Amniotic stem cell (primary cell): ENCODE results near the gene ADCY3.
"Not testable (repeated sequence)": the region's sequence is repeated elsewhere in the genome, so short reads cannot be mapped to it uniquely, and the experiment has no call there.

ENCODE experiments used
- DNase-seq: peaks from one replicate; lab custom pipeline; 2025; lab: John Stamatoyannopoulos, UW

The ADCY3 gene

DNA sequence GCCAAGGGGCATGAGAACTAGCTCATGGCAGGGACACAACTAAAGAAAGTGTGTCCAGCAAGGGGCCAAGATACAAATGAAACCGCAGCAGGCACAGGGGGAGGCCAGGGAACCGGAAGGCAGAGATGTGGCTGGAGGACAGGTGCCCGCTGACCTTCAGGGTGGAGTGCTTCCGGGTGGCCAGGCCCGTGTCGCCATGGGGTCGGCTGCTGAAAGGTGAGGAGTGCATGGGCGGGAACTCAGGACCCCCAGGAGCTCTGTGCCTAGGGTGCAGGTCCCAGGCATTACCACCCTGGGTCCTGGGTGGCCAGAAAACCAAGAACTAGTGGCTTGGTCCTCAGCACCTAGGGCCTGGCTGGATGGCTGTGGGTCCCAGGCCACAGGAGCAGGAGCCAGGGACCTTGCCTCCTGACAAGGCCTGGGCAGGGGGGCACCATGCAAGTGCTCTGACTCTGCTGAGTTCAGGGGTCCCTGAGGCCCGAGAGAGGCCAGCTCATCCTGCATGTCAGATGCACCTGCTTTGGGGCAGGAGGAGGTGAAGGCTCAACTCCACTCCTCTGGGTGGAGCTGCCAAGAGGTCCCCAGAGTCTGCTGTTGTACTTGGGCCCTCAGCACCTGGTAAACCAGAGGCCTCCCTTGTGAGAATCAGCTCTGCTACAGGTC is 75.9 kb downstream of the ADCY3 start:
- DNase-seq, result no peak

DNA sequence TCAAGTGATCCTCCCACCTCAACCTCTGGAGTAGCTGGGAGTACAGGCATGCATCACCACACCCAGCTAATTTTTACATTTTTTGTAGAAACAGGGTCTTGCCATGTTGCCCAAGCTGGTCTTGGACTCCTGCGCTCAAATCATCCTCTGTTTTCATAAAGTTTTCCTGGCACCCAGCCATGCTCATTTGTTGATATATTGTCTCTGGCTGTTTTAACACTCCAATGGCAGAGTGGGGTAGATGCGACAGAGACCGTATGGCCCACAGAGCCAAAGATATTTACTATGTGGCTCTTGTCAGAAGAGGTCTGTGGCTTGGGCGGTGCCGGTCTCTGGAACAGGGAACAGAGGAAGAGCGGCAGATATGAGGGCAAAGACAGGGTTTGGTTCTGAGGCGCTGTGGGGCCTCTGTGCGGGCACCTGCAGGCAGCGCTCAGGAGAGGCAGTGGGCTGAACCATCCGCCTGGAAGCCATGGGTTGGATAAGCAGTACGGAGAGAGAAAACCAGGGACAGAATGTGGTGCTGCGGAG is 76.6 kb downstream of the ADCY3 start:
- no peak for DNase-seq

DNA sequence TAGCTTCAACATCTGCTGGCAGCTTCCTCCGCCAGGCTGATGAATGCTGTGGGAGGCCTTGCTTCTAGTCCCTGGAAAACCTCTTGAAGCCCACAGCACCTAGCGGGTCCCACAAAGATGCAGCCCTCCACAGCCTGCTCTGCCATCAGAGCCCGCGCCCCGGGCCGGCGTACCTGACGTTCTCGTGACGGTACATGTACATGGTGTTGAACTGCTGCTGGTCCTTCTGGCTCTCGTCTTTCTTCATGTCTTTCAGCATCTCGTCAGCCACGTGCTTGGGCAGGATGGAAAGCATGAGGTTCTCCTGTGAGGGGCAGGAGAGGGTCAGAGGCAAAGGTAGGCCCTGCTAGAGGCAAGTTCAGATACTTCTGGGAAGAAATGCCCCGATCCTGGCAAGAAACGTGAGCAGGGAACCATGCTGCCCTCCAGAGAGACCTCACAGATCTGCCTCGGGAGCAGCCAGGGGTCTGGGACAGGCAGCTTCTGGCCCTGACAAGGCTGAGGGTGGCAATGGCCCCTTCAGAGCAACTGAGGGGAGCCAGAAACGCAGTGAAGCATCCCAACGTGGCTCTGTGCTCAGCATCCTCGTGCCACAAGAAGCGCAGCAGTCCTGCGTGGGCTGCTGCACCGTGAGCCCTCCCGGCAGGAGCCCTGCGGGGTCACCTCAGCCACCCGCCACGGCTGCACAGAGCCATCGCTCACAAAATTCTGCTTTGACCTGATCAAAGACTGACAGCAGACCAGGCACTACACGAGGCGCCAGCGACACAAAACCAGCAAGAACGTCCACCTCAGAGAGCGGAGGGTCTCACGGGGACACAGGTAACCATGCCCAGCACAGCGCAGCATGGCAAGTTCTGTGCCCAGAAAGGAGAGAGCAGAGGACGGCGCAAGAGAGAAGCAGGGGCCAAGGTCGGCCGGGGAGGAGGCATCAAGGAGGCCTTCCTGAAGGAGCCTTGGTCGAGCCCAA is 77.7 kb downstream of the ADCY3 start:
- DNase-seq, result no peak

DNA sequence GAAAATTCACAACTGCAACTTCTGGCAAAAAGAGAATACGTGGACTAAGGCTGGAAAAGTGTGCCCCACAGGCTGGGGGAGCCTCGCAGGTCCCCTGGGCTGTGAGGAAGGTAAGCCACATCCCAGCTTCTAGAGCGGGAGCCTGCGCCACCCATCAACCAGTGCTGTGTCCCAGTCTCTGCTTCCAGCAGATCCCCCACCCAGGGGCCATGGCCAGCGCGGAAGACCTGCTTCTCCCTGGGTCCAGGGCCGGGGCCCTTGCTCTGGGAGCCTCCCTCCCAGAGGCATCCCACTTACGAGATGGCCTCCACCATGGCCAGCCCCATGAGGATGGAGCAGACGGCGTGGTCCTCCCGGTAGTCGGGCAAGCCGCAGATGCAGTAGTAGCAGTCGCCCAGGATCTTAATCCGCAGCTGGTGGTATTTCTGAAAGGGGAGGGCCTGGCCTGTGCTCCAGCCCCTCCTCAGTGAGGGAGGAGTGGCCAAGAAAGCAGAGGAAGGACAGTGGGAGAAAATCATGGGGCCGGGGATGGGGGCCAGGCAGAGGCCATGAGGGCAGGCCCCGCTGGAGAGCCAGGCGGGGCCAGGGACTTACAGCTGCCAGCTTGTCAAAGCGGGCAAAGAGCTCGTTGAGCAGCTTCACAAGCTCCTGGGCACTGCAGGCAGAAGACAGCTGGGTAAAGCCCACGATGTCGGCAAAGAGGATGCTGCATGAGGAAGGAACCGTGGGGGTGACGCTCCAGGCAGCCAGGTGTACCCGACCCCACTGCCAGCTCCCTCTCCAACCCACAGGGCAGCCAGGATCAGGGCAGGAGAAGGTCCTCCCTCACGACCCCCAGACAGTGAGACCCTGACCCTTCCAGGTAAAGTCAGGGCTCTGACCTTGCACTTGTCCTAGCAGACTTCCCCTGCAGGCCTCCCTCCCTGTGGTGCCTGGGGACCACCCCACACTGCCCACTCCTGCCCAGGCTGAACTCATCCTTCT is 78.8 kb downstream of the ADCY3 start:
- no peak for DNase-seq

DNA sequence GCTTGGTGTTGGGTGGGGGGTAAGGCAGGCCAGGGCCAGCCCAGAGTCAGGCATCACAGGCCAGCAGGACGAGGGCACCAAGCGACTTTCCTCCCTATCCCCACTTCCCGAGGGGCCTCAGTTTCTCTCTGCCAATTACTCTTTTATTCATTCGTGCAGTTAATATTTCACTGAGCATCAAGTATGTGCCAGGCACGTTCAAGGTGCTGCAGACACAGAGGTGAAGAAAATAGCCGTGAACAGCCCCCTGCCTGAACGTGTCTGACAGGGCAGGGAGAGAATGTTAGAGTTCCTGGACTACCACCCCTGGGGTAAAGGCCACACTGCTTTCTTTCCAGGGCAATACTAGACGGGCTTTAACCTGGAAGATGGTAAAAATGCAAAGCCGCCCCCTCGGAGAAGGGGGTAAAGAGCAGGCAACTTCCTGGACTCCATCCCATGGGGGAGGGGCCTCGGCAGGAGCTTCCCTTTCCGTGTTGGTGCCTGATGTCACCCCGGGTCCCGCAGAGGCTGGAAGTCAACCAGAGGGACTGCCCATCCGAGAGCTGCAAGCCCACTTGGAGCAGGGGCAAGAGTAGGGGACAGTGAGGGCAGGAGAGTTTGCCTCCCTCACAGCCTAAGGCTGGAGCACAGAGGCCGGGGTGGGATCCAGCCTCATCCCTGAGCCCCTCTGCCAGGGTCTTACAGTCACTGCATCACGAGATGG is 79.7 kb downstream of the ADCY3 start:
- no peak for DNase-seq

DNA sequence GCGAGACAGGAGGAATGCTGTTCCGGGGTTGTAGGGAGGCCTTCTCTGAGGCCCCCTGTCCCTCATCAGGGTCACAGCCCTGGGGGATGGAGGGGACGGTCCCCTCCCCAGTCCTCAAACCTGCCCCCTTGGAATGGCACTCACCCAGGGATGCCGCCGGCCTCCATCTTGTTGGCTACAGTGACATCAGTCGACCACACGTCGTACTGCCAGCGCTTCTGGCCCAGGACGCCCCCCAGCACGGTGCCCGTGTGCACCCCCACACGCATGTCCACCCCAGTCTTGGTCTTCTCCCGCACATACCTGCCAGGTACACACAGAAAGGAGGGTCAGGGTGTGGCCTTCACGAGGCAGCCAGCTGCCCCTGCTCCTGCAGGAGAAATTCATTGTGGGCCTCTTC is 80.3 kb downstream of the ADCY3 start:
- DNase-seq, result no peak

DNA sequence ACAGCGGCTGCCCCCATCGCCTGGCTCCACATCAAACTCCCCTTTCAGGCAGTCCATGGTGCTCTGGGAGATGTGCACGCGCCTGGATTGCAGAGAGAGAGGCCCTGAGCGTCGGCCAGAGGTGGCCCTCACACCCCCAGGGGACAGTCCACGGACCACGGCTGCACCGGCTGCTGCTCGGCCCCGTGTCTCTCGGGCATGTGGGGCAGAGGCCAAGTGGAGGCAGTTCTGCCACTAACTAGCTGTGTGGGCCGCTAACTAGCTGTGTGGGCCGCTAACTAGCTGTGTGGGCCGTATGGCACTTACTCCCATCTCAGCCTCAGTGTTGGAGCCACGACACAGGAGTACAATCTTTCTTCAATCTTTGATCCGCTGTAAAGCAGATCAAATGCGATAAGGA is 81.5 kb downstream of the ADCY3 start:
- no peak for DNase-seq

DNA sequence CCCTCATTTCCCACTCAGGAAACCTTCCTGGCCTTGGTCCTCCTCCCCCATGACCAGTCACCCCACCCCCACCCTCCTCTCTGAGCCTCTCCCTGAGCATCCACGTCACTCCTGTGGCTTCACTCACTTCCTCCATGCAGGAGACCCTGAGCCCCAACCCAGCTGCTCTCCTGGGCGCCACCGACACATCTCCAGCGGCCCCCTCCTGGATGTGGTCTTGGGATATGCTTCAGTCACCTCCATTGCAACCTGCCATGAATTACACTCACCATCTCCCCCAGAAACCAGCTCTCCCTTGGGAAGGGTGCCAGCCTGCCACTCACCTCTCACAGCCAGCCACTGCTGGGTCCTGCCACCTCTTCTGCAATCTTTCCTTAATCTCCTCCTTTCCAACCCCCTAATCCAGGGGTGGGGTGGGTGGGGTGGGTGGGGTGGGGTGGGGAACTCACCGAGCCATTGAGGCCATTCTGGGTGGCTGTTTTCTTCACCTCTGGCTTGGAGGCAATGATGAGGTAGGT is 82.0 kb downstream of the ADCY3 start:
- DNase-seq, result no peak

DNA sequence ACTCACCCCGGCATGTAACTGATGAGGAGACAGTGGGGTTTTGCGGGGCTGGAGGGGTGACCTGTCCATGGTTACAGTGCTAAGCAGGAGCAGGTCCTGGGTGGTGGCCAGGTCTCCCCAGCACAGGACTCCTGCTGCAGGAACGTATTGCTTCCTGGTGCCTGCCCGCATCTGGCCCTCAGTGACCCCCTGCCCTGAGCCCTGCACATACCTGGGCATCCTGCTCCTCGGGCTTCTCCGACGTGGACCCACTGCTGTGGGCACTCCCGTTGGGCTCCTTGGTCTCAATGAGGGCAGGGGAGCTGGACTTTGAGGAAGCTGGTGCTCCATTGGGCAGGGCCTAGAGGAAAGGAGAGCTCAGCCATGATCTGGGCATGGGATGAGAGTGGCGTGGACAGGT is 83.3 kb downstream of the ADCY3 start:
- no peak for DNase-seq

DNA sequence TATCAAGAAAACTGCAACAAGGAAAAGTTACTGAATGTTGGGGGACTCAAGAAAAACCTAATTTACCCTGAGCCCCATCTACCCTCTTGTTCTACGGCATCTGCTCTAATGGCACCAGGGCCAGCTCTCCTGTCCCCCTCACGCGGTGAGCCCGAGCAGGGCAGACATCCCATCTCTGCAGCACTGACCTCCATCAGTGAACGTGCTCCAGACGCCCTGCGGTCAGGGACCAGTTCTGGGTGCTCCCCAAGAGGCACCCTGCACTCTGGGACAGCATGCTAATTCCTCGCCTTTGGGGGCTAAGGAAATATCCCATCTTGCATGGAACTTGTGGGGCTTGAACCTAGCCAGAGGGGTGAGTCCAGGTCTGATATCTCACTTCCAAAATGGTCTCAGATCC is 83.8 kb downstream of the ADCY3 start:
- no peak for DNase-seq

DNA sequence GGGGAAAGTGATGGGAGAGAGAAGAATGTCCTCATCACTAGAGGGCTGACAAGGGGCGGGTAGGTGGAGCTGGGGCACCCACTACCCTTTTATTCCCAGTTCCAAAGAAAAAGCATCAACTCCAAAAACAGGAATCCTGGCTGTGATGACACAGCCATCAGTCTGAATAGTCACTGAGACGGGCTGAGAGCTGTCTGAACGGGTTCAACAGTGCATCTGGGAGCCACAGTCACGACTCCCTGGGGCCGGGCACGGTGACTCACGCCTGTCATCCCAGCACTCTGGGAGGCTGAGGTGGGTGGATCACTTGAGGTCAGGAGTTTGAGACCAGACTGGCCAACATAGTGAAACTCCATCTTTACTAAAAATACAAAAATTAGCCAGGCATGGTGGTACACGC is 84.6 kb downstream of the ADCY3 start:
- not testable (repeated sequence) for DNase-seq

DNA sequence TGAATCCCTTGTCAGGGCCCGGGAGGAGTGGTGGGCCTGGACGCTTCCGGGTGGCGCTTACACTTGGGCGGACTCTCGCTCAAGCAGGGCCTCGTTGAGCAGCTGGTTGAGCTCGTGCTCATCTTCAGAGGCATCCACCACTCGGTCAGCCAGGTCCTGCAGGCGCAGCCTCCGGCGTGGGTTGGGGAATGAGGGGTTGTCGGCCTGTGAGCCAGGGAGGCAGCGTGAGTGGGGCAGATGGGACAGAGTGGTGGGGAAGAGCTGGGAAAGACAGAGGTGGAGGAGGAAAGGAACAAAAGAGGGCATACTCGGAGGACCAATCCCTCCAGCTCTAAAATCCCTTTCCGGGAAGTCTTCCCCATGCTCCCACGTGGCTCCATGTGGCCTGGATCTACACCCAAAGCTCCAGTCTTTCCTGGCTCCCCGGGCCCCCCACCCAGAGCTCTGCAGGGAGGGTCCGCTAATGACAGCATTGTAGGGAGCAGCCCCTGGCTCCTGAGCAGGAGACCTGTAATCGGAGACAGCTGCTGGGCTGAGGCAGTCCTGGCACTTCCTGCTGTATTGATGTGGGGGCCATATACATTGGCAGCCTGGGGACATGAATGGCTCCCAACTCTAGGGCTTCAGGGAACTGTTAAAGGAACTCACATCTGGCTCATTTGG is 85.2 kb downstream of the ADCY3 start:
- DNase-seq, result no peak

DNA sequence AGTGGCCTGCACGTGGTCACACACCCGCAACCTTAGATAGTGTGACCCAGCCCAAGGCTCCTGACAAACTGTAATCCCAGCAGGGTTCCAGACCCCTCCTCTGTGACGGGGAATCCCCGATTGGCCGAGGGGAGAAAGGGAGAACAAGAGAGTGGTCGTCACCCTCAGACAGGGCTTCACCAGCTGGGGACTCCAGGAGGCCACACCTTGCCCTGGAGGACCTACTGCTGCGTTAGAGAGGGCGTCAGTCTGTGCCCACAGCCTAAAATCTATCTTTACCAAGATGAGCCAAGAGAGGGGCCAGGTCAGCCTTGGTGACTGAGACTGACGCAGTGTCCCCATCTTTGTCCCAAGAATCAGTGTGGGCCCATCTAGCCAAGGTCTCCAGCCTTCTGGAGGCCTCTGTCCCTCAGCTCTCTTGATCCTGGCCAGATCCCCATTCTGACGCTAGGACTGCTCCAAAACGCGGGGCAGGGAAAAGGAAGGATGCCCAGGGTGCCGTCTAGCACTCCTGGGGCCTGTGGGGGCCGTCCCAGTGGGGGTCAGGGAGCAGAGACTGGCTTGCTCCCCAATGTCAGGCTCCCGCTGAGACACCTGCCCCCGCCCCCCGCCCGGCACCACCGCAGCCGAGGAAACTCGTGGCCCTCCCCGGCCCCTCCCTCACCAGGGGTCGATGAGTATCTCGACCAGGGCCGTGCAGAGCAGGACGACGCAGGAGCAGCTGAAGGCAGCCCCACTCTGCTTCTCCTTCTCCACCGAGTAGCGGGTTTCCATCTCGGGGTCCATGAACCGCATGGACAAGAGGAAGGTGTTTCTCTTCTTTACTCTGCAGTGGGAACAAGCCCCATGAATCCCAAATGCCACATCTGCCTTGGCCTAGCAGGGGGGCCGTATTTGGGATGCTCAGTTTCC is 86.0 kb downstream of the ADCY3 start:
- DNase-seq, result no peak

DNA sequence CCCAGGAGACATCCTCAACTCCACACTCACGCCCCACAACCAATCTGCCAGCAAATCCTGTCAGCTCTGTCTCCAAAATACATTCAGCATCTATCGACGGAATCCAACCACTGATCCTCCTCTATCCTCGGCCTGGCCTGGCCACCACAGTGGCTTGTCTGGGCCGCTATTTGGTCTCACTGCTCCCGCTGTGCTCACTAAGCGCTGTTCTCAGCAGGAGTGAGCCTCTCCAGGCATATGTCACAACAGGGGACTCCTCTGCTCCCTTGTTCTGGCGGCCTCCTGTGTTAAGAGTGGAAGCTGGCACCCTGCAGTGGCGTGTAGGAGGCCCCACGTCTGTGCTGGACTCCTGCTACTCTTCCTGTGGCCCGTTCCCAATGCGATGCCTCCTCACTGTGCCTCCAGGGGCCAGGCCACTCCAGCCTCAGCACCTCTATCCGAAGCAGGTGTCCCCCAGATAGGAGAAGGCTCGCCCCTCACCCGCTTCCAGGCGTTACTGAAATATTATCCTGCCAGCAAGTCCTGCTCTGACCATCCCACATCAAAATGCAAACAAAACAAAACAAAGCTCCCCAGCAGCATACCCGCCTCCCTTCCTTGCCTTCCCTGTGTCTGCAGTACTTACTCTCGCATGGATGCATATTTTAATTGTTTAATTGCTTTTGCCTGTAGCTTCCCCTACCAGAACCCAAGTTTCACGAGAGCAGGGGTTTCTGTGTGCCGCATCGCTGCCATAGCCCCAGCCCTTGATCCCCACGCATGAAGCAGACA is 86.9 kb downstream of the ADCY3 start:
- no peak for DNase-seq

DNA sequence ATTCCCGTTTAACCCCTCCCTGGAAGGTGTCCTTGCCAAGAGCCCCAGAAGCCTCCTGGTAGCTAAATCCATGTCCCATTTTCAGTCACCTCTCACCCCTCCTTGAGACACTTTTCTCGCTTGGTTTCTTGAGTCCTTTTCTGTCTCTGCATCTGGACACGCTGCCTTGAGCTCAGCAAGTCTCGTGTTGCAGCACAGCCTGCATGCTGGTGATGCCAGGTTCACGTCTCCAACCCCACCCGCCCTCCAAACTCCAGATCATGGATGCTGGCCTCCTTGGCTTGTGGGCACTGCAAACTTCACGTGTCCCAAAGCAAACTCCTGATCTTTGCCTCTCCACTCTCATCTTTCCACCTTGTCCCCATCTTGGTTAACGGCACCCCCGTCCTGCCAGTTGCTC is 87.5 kb downstream of the ADCY3 start:
- DNase-seq, result no peak

DNA sequence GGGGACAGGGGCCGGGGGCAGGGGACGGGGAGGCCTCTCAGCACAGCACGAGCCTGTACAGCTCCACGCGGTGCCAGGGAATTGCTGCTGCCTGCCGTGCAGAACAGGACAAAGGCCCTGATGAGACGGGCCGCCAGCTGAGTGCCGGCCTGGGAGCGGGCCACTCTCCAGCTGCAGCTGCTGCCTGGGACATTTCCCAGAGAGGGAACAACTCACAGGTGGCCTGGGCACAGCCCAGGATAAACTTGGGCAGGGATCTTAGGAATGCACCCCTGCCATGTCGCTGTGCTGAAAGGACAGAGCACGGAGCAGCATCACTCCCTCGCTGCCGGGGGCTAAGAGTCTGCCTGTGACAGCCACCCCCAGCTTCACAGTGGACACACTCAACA is 88.0 kb downstream of the ADCY3 start:
- DNase-seq, result no peak

DNA sequence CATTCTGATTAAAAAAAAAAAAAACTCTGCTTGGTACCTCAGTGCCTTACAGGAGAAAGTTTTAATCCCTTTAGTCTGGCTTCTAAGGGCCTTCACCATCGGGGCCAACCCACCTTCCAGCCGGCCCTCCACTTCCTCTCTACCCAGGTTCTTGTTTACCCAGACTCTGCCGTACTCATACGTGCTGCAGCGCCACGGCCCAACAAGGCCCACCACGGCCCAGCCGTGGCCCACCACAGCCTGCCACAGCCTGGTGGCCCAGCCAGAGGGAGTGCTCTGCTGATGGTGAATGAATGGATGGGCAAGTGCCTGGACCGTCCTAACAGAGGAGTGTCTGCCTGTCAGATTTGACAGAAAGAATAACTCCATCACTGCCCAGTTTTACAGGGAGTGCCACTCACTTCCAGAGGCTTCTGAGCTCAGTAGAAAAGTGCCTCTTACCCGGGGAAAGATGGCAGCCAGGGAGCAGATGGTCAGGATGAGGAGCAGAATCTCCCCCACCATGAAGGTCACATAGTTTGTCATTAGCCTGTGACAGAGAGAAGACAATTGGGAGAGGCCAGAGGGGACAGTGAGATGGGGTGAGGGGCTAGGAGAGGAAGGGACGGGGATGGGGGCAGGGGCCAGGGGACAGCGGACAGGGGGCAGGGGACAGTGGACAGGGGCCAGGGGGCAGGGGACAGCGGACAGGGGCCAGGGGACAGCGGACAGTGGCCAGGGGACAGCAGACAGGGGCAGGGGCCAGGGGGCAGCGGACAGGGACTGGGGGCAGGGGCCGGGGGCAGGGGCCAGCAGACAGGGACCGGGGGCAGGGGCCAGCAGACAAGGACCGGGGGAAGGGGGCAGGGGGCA is 88.6 kb downstream of the ADCY3 start:
- no peak for DNase-seq

DNA sequence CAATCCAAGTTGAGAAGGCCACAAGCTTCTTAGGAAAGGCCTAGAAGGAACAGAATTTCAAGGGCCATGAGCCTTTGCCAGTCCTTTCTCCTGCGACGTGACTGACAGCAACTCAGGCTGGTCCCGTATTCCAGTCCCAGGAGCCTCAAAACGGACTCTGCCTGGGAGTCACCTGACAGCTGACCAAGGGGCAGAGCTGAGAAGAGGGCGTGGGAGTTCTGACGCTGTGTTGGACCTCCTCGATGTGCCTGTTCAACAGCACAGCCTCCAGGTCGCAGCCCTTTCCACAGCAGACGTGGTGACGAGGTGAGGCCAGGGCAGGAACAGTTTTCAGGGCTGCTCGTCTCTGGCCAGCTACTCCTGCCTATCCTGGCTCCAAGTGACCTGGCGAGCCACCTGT is 89.3 kb downstream of the ADCY3 start:
- no peak for DNase-seq
